Measurements from ENCODE around the gene ABCC8. TPM values are rescaled to one million over a fixed set of nuclear protein-coding genes. Genes with fewer than 3 reads are reported as not detected.

The ABCC8 gene
- total RNA-seq, 1 experiment from 2014 or later, result not detected

GRCh38 chr11:17445240-17445795, 31.3 kb downstream of the ABCC8 start:
- H3K4me1 ChIP-seq (ENCODE audit: insufficient read depth, low read length, poor library complexity, severe bottlenecking), result no peaks in the 10 kb centered on the region
- H3K27ac ChIP-seq (ENCODE audit: low read depth, low read length, poor library complexity, severe bottlenecking), result no peak overlapping the region
- H3K4me3 ChIP-seq (ENCODE audit: low read depth, low read length, poor library complexity, severe bottlenecking), result no peak overlapping the region
- H3K36me3 ChIP-seq (ENCODE audit: insufficient read depth, low read length, poor library complexity, severe bottlenecking), result no peaks in the 10 kb centered on the region
- no peak for DNase-seq (ENCODE audit: low spot score)
- no TSS peak for BruUV-seq (replicated peaks)
- TF ChIP-seq CTCF (conservative IDR thresholded peaks at IDR 0.05; ENCODE audit: low read depth, low read length) (no peak), EZH2 (IDR thresholded peaks at IDR 0.05; ENCODE audit: borderline replicate concordance, low read depth, low read length, poor library complexity, severe bottlenecking) (no peak)
- ChIA-PET POLR2A (ENCODE audit: low non-redundant PET) (no interaction called here), CTCF (no interaction called here)
- H3K9me3 ChIP-seq (ENCODE audit: low read depth, low read length, poor library complexity, severe bottlenecking), result no peaks in the 10 kb centered on the region
- intact Hi-C loops (cut with micrococcal nuclease; ENCODE audit: unreplicated experiment), result no loop called here
- no peaks in the 10 kb centered on the region for H3K27me3 ChIP-seq (replicated peaks; ENCODE audit: insufficient read depth, low read depth, low read length, poor library complexity)

- no peaks in the 10 kb centered on the region for H3K4me1 ChIP-seq (ENCODE audit: insufficient read depth, low read length, poor library complexity, severe bottlenecking)
- no peak for TF ChIP-seq CTCF (conservative IDR thresholded peaks at IDR 0.05; ENCODE audit: low read depth, low read length)
- TF ChIP-seq EZH2 (IDR thresholded peaks at IDR 0.05; ENCODE audit: borderline replicate concordance, low read depth, low read length, poor library complexity, severe bottlenecking), result no peak
- BruUV-seq (replicated peaks), result no TSS peak
- intact Hi-C loops (cut with micrococcal nuclease; ENCODE audit: unreplicated experiment), result no loop called here
- H3K27me3 ChIP-seq (replicated peaks; ENCODE audit: insufficient read depth, low read depth, low read length, poor library complexity), result no peaks in the 10 kb centered on the region
- no peak overlapping the region for H3K4me3 ChIP-seq (ENCODE audit: low read depth, low read length, poor library complexity, severe bottlenecking)
- H3K9me3 ChIP-seq (ENCODE audit: low read depth, low read length, poor library complexity, severe bottlenecking), result no peaks in the 10 kb centered on the region
- ChIA-PET CTCF (no interaction called here), POLR2A (ENCODE audit: low non-redundant PET) (no interaction called here)
- no peaks in the 10 kb centered on the region for H3K36me3 ChIP-seq (ENCODE audit: insufficient read depth, low read length, poor library complexity, severe bottlenecking)
- no peak overlapping the region for H3K27ac ChIP-seq (ENCODE audit: low read depth, low read length, poor library complexity, severe bottlenecking)
- no peak for DNase-seq (ENCODE audit: low spot score)
Observed at GRCh38 chr11:17443926-17444690, 32.5 kb downstream of the ABCC8 start.

GRCh38 chr11:17443423-17443822, 33.2 kb downstream of the ABCC8 start:
- POLR2A ChIA-PET (ENCODE audit: low non-redundant PET), result no interaction called here

More at GRCh38 chr11:17443423-17443822, 33.2 kb downstream of the ABCC8 start:
- Histone ChIP-seq H3K4me1 (ENCODE audit: insufficient read depth, low read length, poor library complexity, severe bottlenecking) (no peaks in the 10 kb centered on the region), H3K9me3 (ENCODE audit: low read depth, low read length, poor library complexity, severe bottlenecking) (no peaks in the 10 kb centered on the region), H3K27me3 (replicated peaks; ENCODE audit: insufficient read depth, low read depth, low read length, poor library complexity) (no peaks in the 10 kb centered on the region), H3K36me3 (ENCODE audit: insufficient read depth, low read length, poor library complexity, severe bottlenecking) (no peaks in the 10 kb centered on the region), H3K4me3 (ENCODE audit: low read depth, low read length, poor library complexity, severe bottlenecking) (no peak overlapping the region), H3K27ac (ENCODE audit: low read depth, low read length, poor library complexity, severe bottlenecking) (no peak overlapping the region)
- DNase-seq (ENCODE audit: low spot score), result no peak
- TF ChIP-seq CTCF (conservative IDR thresholded peaks at IDR 0.05; ENCODE audit: low read depth, low read length) (no peak), EZH2 (IDR thresholded peaks at IDR 0.05; ENCODE audit: borderline replicate concordance, low read depth, low read length, poor library complexity, severe bottlenecking) (no peak)
- no TSS peak for BruUV-seq (replicated peaks)
- CTCF ChIA-PET, result no interaction called here
- intact Hi-C loops (cut with micrococcal nuclease; ENCODE audit: unreplicated experiment), result no loop called here
